Neural crest cell (in vitro differentiated cells): ENCODE measurements around the gene JSRP1. TPM values are rescaled to one million over a fixed set of nuclear protein-coding genes. Genes with fewer than 3 reads are reported as not detected.

ENCODE experiments used
- DNase-seq: peaks from one replicate; pipeline ENCODE4 v3.0.0; 2021; ENCODE audit warnings: low read depth, mixed read lengths, low spot score
- H3K27ac Mint-ChIP-seq: one replicate; pipeline ENCODE4 v1.8.0; 2021; ENCODE audit warnings: mild to moderate bottlenecking, mixed read lengths; ENCODE audit not compliant: unreplicated experiment
- H3K27me3 Mint-ChIP-seq: 2 replicates; pipeline ENCODE4 v1.8.0; 2021; ENCODE audit warnings: low read depth, mild to moderate bottlenecking, mixed read lengths
- H3K36me3 Mint-ChIP-seq: 2 replicates; pipeline ENCODE4 v1.8.0; 2021; ENCODE audit warnings: low read depth, mild to moderate bottlenecking, mixed read lengths
- H3K4me1 Mint-ChIP-seq: 2 replicates; pipeline ENCODE4 v1.8.0; 2021; ENCODE audit warnings: mixed read lengths
- H3K4me3 Mint-ChIP-seq: one replicate; pipeline ENCODE4 v1.8.0; 2021; ENCODE audit warnings: mild to moderate bottlenecking, mixed read lengths
- H3K9me3 Mint-ChIP-seq: 2 replicates; pipeline ENCODE4 v1.8.0; 2021; ENCODE audit warnings: mixed read lengths
- CTCF ChIP-seq: fragments of 200-600 bp; sonication (generic); conservative IDR thresholded peaks from 2 replicates; pipeline ENCODE4 v1.5.0; 2021; ENCODE audit warnings: antibody characterized with exemption, mild to moderate bottlenecking
- total RNA-seq: library from RNA; stranded (reverse); gene quantifications from 2 replicates; pipeline ENCODE4 v1.2.1, GENCODE V29; 2021

The JSRP1 gene
- total RNA-seq, 1 donor from 2014 or later, result 0.40 TPM

DNA sequence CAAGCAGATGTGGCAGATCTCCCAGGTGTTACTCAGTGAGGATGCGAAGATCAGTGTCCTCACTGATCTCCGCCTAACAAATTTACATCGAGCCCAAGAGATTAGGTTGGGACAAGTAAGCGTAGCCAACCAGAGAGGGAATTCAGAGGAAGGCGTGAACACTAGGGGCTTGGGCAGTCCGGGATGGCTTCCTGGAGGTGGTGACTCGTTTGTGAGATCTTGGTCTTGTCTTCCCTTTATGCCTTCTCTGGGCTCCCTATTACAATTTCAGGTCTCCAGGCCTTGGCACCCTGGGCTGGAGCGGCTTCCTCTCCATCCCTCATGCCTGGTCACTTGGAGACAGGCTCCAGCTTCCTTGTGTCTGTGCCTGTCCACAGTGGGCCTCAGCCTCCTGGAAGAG is 13.4 kb downstream of the JSRP1 start:
- peak overlapping the region; percentile 57 for H3K4me3 Mint-ChIP-seq
- no peaks in the 10 kb centered on the region for H3K9me3 Mint-ChIP-seq
- no peaks in the 10 kb centered on the region for H3K27me3 Mint-ChIP-seq
- H3K27ac Mint-ChIP-seq, result peak overlapping the region; percentile 22
- peaks cover 10% of the 10 kb centered on the region for H3K36me3 Mint-ChIP-seq
- no peak for TF ChIP-seq CTCF
- peaks cover 47% of the 10 kb centered on the region for H3K4me1 Mint-ChIP-seq
- no peak for DNase-seq

GRCh38 chr19:2242092-2242537 is 14.1 kb downstream of the JSRP1 start:
- DNase-seq, result no peak
- Mint-ChIP-seq H3K27me3 (no peaks in the 10 kb centered on the region), H3K9me3 (no peaks in the 10 kb centered on the region), H3K4me3 (peak overlapping the region; percentile 57), H3K4me1 (peaks cover 53% of the 10 kb centered on the region), H3K36me3 (peaks cover 10% of the 10 kb centered on the region), H3K27ac (no peak overlapping the region)
- no peak for TF ChIP-seq CTCF

- peaks cover 13% of the 10 kb centered on the region for H3K36me3 Mint-ChIP-seq
- TF ChIP-seq CTCF, result no peak
- no peaks in the 10 kb centered on the region for H3K9me3 Mint-ChIP-seq
- peaks cover 60% of the 10 kb centered on the region for H3K4me1 Mint-ChIP-seq
- peaks cover 3% of the 10 kb centered on the region for H3K27me3 Mint-ChIP-seq
- peak overlapping the region; percentile 97 for H3K4me3 Mint-ChIP-seq
- H3K27ac Mint-ChIP-seq, result peak overlapping the region; percentile 67
- DNase-seq, result no peak
Observed at GRCh38 chr19:2240881-2241760, 15.1 kb downstream of the JSRP1 start.

- peak overlapping the region; percentile 97 for H3K4me3 Mint-ChIP-seq
- no peak for DNase-seq
- peak overlapping the region; percentile 97 for H3K27ac Mint-ChIP-seq
- TF ChIP-seq CTCF, result no peak
- no peaks in the 10 kb centered on the region for H3K9me3 Mint-ChIP-seq
- peaks cover 16% of the 10 kb centered on the region for H3K36me3 Mint-ChIP-seq
- H3K4me1 Mint-ChIP-seq, result peaks cover 64% of the 10 kb centered on the region
- H3K27me3 Mint-ChIP-seq, result peaks cover 6% of the 10 kb centered on the region
Observed at GRCh38 chr19:2239771-2240770, 16.1 kb downstream of the JSRP1 start.

DNA sequence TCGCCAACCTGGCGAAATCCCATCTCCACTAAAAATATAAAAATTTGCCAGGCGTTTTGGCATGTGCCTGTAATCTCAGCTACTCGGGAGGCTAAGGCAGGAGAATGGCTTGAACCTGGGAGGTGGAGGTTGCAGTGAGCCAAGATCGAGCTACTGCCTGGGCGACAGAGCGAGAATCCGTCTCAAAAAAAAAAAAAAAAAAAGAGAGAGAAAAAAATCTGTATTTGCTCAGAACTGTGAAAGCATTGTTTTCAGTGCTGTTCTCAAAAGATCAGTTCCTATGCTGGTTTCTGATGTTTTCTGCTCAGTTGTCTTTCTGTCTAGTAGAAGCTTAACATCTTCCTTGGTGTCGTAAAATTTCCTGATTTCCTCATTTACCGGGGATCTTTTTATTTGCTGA is 17.0 kb downstream of the JSRP1 start:
- TF ChIP-seq CTCF, result no peak
- peak overlapping the region; percentile 96 for H3K27ac Mint-ChIP-seq
- H3K27me3 Mint-ChIP-seq, result peaks cover 6% of the 10 kb centered on the region
- peak overlapping the region; percentile 97 for H3K4me3 Mint-ChIP-seq
- peaks cover 69% of the 10 kb centered on the region for H3K4me1 Mint-ChIP-seq
- no peak for DNase-seq
- H3K9me3 Mint-ChIP-seq, result no peaks in the 10 kb centered on the region
- H3K36me3 Mint-ChIP-seq, result peaks cover 13% of the 10 kb centered on the region
